Natural killer cell (primary cell): ENCODE data around the gene ABCG1. TPM values are rescaled to one million over a fixed set of nuclear protein-coding genes. Genes with fewer than 3 reads are reported as not detected.

ENCODE experiments used
- ATAC-seq, 3 donors: fragments of 150-1000 bp in 2 of 3; fragments of 200-7000 bp in 1 of 3; cut with Tn5 transposase; 1 replicate in 1 of 3; 2 replicates in 2 of 3; pipeline ENCODE4 v1.10.0; 2021; ENCODE audit warnings: mild to moderate bottlenecking in 2 of 3, moderate library complexity in 2 of 3
- DNase-seq, 2 donors: peaks; one replicate each; pipeline versions ENCODE4 v3.0.0 to v3.0.0-alpha.2; 2013 to 2021; ENCODE audit warnings: mixed read lengths in 1 of 2
- H3K27ac ChIP-seq: one replicate; pipeline ENCODE4 v1.5.1; 2013; ENCODE audit warnings: mild to moderate bottlenecking, low read length
- H3K27me3 ChIP-seq: one replicate; pipeline ENCODE4 v1.6.1; 2013; ENCODE audit warnings: low read length; ENCODE audit not compliant: control insufficient read depth, insufficient read depth
- H3K36me3 ChIP-seq: one replicate; pipeline ENCODE4 v1.6.1; 2013; ENCODE audit warnings: low read length; ENCODE audit not compliant: control insufficient read depth, insufficient read depth
- H3K4me1 ChIP-seq: one replicate; pipeline ENCODE4 v1.6.1; 2013; ENCODE audit warnings: low read length; ENCODE audit not compliant: control insufficient read depth, insufficient read depth
- H3K4me3 ChIP-seq: one replicate; pipeline ENCODE4 v1.5.1; 2013; ENCODE audit warnings: low read length
- H3K9me3 ChIP-seq: one replicate; pipeline ENCODE4 v1.6.1; 2013; ENCODE audit warnings: low read length; ENCODE audit not compliant: control insufficient read depth, insufficient read depth
- H3K27ac Mint-ChIP-seq, 2 donors: one replicate each; pipeline ENCODE4 v1.8.0; 2022; ENCODE audit warnings: mild to moderate bottlenecking in 2 of 2, mixed read lengths in 2 of 2, moderate library complexity in 1 of 2
- H3K27me3 Mint-ChIP-seq, 2 donors: one replicate each; pipeline ENCODE4 v1.8.0; 2022; ENCODE audit warnings: low read depth in 2 of 2, mixed read lengths in 2 of 2
- H3K36me3 Mint-ChIP-seq: one replicate; pipeline ENCODE4 v1.8.0; 2022; ENCODE audit warnings: mixed read lengths
- H3K4me1 Mint-ChIP-seq, 2 donors: one replicate each; pipeline ENCODE4 v1.8.0; 2022; ENCODE audit warnings: mixed read lengths in 2 of 2
- H3K4me3 Mint-ChIP-seq: one replicate; pipeline ENCODE4 v1.8.0; 2022; ENCODE audit warnings: mild to moderate bottlenecking, moderate library complexity, mixed read lengths
- H3K9me3 Mint-ChIP-seq, 2 donors: one replicate each; pipeline ENCODE4 v1.8.0; 2022; ENCODE audit warnings: mixed read lengths in 2 of 2
- CTCF ChIP-seq: fragments of 200-600 bp; IDR thresholded peaks from one replicate; pipeline ENCODE4 v1.8.0; 2022; ENCODE audit warnings: antibody characterized with exemption
- WGBS: methylation state at CpG from one replicate; pipeline ENCODE4 v1.1.7; 2013; ENCODE audit warnings: missing lambda C conversion rate; ENCODE audit not compliant: insufficient coverage; 5-methylcytosine and 5-hydroxymethylcytosine counted together
- intact Hi-C: fragments of 100-400 bp; cut with micrococcal nuclease; formaldehyde crosslinking; loops from one replicate; pipeline ENCODE4 v1.14.2; 2022
- total RNA-seq, 4 donors: library from RNA; stranded (reverse); fragments of 120-200 nt in 1 of 4; gene quantifications; one replicate each; pipeline versions ENCODE4 v1.2.3 to v1.2.4, GENCODE V29; 2013 to 2022

ABCG1 gene
- total RNA-seq, 3 donors from 2014 or later (not counting 1 experiment from before 2014, with no cell fraction given): 10.4 to 14.7 (median 13.8) TPM

GRCh38 chr21:42231756-42232155 is 12.8 kb downstream of the ABCG1 start:
- H3K9me3 Mint-ChIP-seq: no peaks in the 10 kb centered on the region
- H3K27ac ChIP-seq: no peak overlapping the region
- TF ChIP-seq CTCF: no peak
- peaks cover 60 to 75% of the 10 kb centered on the region in 2 donors for H3K4me1 Mint-ChIP-seq
- H3K36me3 ChIP-seq: no peaks in the 10 kb centered on the region
- ATAC-seq (no peak), DNase-seq (no peak)
- no peaks in the 10 kb centered on the region for H3K9me3 ChIP-seq
- no peaks in the 10 kb centered on the region for H3K36me3 Mint-ChIP-seq
- WGBS: 98% methylated on average over 2 of the region's 2 CpGs
- H3K4me3 ChIP-seq: no peak overlapping the region
- no peak overlapping the region for H3K4me3 Mint-ChIP-seq
- peaks cover 88% of the 10 kb centered on the region for H3K4me1 ChIP-seq
- H3K27ac Mint-ChIP-seq: no peak overlapping the region
- H3K27me3 Mint-ChIP-seq: no peaks in the 10 kb centered on the region
- no peaks in the 10 kb centered on the region for H3K27me3 ChIP-seq
- intact Hi-C loops: no loop called here

GRCh38 chr21:42232176-42232825 is 13.4 kb downstream of the ABCG1 start:
- Mint-ChIP-seq H3K4me1 (peaks cover 63 to 75% of the 10 kb centered on the region in 2 donors), H3K27ac (peak overlapping the region; percentile 89 to 93), H3K4me3 (peak overlapping the region; percentile 83), H3K27me3 (no peaks in the 10 kb centered on the region), H3K9me3 (no peaks in the 10 kb centered on the region), H3K36me3 (no peaks in the 10 kb centered on the region)
- Histone ChIP-seq H3K9me3 (no peaks in the 10 kb centered on the region), H3K27ac (peak overlapping the region; percentile 89), H3K4me3 (no peak overlapping the region), H3K27me3 (no peaks in the 10 kb centered on the region), H3K36me3 (no peaks in the 10 kb centered on the region), H3K4me1 (peaks cover 92% of the 10 kb centered on the region)
- no peak for TF ChIP-seq CTCF
- DNase-seq (peak in 1 of 2 donors; percentile 53), ATAC-seq (no peak)
- WGBS: 61% methylated on average over 7 of the region's 8 CpGs
- intact Hi-C loops: no loop called here

- H3K4me3 Mint-ChIP-seq: peak overlapping the region; percentile 83
- intact Hi-C loops: loop anchor here (1.0 kb wide), 2 partner anchors 40 to 45 kb away; no protein-coding TSS in a partner anchor
- no peaks in the 10 kb centered on the region for H3K27me3 Mint-ChIP-seq
- Histone ChIP-seq H3K9me3 (no peaks in the 10 kb centered on the region), H3K4me3 (no peak overlapping the region), H3K4me1 (peaks cover 92% of the 10 kb centered on the region), H3K36me3 (no peaks in the 10 kb centered on the region), H3K27ac (peak overlapping the region; percentile 89), H3K27me3 (no peaks in the 10 kb centered on the region)
- peak overlapping the region; percentile 89 to 93 for H3K27ac Mint-ChIP-seq
- H3K36me3 Mint-ChIP-seq: no peaks in the 10 kb centered on the region
- no peaks in the 10 kb centered on the region for H3K9me3 Mint-ChIP-seq
- peak; percentile 68 for TF ChIP-seq CTCF
- peaks cover 63 to 75% of the 10 kb centered on the region in 2 donors for H3K4me1 Mint-ChIP-seq
- WGBS: 11% methylated on average over 14 of the region's 14 CpGs
- DNase-seq: peak; percentile 76 to 93
- ATAC-seq: peak; percentile 62 to 82 (median 67)
Observed at GRCh38 chr21:42233067-42233961, 14.4 kb downstream of the ABCG1 start.
